ENCODE results near the gene HORMAD1. TPM values are rescaled to one million over a fixed set of nuclear protein-coding genes. Genes with fewer than 3 reads are reported as not detected.

The HORMAD1 gene
- total RNA-seq, 1 donor from 2014 or later = not detected

- no peak overlapping the region for H3K27ac Mint-ChIP-seq (ENCODE audit: unreplicated experiment)
- no peak for TF ChIP-seq CTCF (conservative IDR thresholded peaks at IDR 0.05)
- no peaks in the 10 kb centered on the region for H3K9me3 Mint-ChIP-seq
- H3K36me3 Mint-ChIP-seq (ENCODE audit: low read depth) = no peaks in the 10 kb centered on the region
- H3K4me3 Mint-ChIP-seq = no peak overlapping the region
- DNase-seq (ENCODE audit: low read depth, low spot score) = no peak
- H3K4me1 Mint-ChIP-seq = no peaks in the 10 kb centered on the region
- no peaks in the 10 kb centered on the region for H3K27me3 Mint-ChIP-seq (ENCODE audit: low read depth)
Observed at GRCh38 chr1:150749720-150750311, 29.1 kb upstream of the HORMAD1 start.

GRCh38 chr1:150748878-150749719 lies 28.4 kb upstream of the HORMAD1 start:
- H3K4me3 Mint-ChIP-seq = no peak overlapping the region
- H3K27me3 Mint-ChIP-seq (ENCODE audit: low read depth) = no peaks in the 10 kb centered on the region
- H3K9me3 Mint-ChIP-seq = no peaks in the 10 kb centered on the region
- no peak for DNase-seq (ENCODE audit: low read depth, low spot score)
- no peaks in the 10 kb centered on the region for H3K4me1 Mint-ChIP-seq
- H3K36me3 Mint-ChIP-seq (ENCODE audit: low read depth) = no peaks in the 10 kb centered on the region
- no peak overlapping the region for H3K27ac Mint-ChIP-seq (ENCODE audit: unreplicated experiment)
- TF ChIP-seq CTCF (conservative IDR thresholded peaks at IDR 0.05) = no peak

DNA sequence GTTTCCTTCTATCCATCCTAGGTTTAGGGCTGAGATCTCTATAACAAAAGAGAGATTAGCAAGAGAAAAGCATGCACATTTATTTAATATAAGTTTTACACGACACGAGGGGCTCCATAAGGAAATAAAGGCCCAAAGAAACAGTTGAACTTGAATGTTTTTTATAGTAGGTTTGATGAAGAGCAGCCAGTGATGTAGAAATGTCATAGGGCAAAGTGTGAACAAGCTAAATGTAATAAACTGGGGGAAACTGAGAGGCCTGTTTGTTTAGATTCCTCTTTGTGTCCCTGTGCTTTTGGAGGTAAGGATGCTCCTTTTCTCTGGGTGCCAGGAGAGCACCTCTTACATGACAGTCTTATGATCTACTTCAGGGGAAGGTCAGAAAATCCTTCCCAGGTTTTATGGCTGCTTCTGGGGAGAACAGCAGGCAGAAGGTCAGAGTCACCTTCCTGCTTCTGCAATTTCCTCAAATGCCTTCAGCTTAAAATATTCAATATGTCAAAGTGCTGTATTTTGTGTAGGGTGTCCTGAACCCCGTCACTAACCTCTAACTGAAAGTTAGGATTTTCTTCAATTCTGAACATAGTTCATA lies 9.5 kb upstream of the HORMAD1 start:
- H3K4me3 Mint-ChIP-seq = no peak overlapping the region
- no peaks in the 10 kb centered on the region for H3K9me3 Mint-ChIP-seq
- no peaks in the 10 kb centered on the region for H3K4me1 Mint-ChIP-seq
- H3K27me3 Mint-ChIP-seq (ENCODE audit: low read depth) = no peaks in the 10 kb centered on the region
- no peaks in the 10 kb centered on the region for H3K36me3 Mint-ChIP-seq (ENCODE audit: low read depth)
- TF ChIP-seq CTCF (conservative IDR thresholded peaks at IDR 0.05) = no peak
- H3K27ac Mint-ChIP-seq (ENCODE audit: unreplicated experiment) = no peak overlapping the region
- DNase-seq (ENCODE audit: low read depth, low spot score) = no peak

GRCh38 chr1:150724336-150724735 lies 3.6 kb upstream of the HORMAD1 start:
- H3K27me3 Mint-ChIP-seq (ENCODE audit: low read depth) = no peaks in the 10 kb centered on the region
- no peak overlapping the region for H3K27ac Mint-ChIP-seq (ENCODE audit: unreplicated experiment)
- peaks cover 5% of the 10 kb centered on the region for H3K36me3 Mint-ChIP-seq (ENCODE audit: low read depth)
- H3K4me1 Mint-ChIP-seq = no peaks in the 10 kb centered on the region
- H3K9me3 Mint-ChIP-seq = peaks cover 11% of the 10 kb centered on the region
- H3K4me3 Mint-ChIP-seq = no peak overlapping the region
- no peak for DNase-seq (ENCODE audit: low read depth, low spot score)
- no peak for TF ChIP-seq CTCF (conservative IDR thresholded peaks at IDR 0.05)

DNA sequence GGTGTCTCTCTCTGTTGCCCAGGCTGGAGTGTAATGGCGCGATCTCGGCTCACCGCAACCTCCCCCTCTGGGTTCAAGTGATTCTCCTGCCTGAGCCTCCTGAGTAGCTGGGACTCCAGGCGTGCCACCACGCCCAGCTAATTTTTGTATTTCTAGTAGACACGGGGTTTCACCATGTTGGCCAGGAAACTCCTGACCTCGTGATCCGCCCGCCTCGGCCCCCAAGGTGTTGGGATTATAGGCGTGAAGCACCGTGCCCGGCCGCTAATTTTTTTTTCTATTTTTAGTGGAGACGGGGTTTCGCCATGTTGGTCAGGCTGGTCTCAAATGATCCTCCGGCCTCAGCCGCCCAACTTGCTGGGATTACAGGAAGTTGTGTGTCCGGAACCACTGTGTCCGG lies 597 bp downstream of the HORMAD1 start:
- Mint-ChIP-seq H3K9me3 (peaks cover 11% of the 10 kb centered on the region), H3K27me3 (ENCODE audit: low read depth) (no peaks in the 10 kb centered on the region), H3K27ac (ENCODE audit: unreplicated experiment) (no peak overlapping the region), H3K4me3 (no peak overlapping the region), H3K36me3 (ENCODE audit: low read depth) (peaks cover 5% of the 10 kb centered on the region), H3K4me1 (no peaks in the 10 kb centered on the region)
- no peak for TF ChIP-seq CTCF (conservative IDR thresholded peaks at IDR 0.05)
- DNase-seq (ENCODE audit: low read depth, low spot score) = no peak

Data from neural crest cell (in vitro differentiated cells).